HL-60/S4 treated with retinoic acid at 250 ng/mL for 4 days and 3 days (cell line): ENCODE results near the gene MBOAT7.

Source experiments
- in situ Hi-C: fragments of 300-500 bp; cut with MboI; formaldehyde crosslinking; loops from 2 replicates; pipeline ENCODE4 v1.7.0; 2022; ENCODE audit warnings: low sequenced_read_pairs

Gene MBOAT7

DNA sequence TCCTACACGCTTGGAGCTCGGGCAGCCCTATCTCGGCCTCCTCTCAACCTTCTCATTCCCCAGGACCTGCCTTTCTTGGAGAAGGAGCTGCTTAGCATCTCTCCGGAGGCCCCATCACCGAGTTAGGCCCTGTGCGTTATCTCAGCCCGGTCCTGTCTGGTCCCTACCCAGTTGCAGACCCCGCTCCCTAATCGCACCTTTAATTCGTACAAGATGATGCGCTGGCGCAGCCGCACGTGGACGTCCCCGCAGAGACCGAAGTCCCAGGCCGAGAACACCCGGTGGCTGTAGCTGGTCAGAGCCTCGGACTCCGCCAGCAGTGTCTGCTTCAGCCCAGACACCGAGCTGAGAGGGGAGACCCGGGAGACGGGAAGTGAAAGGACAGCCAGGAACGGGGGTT is 24.2 kb downstream of the MBOAT7 start:
- in situ Hi-C loops, result no loop called here

DNA sequence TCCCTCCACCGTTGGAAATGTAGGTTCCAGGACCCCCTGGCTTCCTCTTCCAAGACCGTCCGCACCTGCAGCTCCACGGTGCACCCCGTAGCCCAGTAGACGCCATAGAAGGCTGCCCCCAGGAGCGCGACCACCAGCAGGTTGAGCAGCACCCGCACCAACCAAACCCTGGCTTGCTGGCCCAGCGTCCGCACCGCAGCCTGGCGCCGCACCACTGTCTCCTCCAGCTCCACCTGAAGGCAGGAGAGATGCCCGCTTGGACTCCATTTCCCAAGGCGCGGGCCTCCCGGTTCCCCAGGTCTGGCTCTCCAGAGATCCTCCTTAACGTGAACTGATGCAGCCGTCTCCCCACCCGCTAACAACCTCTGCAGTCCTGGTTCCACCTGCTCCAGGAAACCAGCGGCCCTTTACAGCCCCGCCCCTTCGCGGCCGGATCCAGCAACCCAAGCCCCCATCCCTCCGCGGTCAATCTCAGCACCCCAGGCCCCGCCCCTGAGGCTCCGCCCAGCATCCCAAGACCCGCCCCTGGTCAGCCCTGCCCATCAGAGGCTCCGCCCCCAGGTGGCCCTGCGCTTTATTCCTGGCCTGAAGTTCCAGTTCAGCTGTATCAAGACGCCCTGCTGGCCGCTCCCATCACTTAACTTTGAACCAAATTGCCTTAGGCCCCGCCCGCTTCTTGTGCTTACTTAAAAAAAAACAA is 24.9 kb downstream of the MBOAT7 start:
- in situ Hi-C loops, result no loop called here

DNA sequence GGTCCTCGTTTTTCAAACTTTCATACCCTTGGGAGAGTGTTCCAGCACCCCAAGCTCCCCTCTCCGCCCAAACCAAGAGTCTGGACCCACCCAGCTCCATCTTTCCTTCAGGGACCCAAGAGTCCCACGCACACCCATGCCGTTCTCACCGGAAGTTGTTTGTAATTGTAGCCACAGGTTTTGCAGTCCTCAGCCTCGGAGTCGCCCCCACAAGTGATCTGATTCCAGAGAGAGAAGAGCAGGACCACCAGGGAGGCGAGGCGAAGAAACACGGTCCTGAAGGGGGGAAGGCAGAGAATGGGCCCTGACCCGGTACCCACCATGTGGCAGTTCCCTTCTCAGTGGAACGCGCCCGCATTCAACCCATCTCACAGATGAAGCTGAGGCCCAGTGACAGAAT is 26.5 kb downstream of the MBOAT7 start:
- in situ Hi-C loops, result no loop called here

DNA sequence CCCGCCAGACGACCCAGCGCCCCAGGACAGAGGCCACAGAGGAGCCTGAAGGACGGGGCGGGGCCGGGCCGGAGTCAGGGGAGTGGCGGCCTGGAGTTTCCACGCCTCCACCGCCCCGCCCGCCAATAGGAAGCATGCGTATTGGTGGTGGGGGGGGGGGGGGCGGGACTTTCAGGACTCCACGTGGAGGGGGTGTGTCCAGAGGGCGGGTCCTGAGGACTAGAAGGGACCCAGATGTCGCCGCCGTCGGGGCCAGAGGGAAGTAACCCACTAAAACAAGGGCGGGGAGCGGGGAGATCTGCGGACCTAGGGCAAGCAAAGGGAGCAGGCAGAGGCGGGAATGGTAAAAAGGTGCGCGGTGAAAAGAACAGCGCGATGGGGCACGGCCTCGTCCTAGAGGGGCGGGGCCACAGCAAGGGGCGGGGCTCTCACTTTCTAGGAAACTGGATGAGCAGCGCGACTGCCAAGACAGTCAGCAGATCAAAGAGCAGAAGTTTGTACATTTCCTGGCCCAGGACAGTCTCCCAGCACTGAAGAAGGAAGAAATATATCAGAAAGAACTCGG is 27.1 kb downstream of the MBOAT7 start:
- in situ Hi-C loops, result no loop called here

DNA sequence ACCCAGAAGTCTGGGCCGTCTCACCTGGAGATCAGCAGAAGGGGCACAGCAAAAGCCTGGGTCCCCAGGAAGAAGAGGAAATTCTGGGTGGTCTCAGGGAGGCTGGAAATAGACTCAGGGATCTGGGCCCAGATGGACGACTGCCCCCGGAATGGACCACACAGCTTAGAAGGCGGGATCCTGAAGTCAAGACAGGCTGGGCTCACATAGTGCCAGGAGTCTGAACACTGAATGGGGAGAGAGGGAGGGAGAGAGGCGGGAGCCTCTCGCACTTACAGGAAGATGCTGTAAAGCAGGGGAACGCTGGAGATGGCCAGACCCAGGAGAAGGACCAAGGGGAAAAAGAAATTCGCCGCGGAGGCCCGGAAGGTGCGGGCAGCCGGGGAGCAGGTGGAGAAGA is 28.5 kb downstream of the MBOAT7 start:
- in situ Hi-C loops, result no loop called here

DNA sequence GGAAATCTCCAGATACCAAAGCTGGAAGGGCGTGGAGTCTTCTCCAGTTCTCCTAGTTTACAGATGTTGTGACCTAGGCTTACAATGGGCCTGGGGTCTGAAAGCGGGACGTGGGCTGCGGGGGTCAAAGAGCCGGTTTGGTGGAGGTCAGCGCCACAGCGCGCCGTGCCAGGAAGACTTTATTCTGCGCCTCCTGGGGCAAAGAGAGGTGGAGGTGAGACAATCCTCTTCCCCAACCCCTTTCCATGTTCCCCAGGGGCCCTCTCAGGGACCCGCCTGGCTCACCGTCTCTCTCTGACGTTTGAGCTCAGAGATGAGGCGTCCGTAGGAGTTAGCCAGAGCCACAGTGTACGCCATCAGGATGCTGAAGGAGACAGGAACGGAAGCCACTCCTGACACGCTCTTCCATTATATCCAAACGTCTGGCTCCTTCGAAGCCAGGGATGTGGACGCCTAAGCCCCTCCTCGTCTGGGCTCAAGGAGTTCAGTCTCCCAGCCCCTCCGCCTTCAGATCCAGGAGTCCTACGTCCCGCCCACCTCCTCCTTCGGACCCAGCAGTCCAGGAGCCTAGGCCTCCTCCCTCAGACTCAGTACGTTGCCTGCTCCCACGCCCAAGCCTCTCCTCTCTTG is 29.1 kb downstream of the MBOAT7 start:
- in situ Hi-C loops, result no loop called here

DNA sequence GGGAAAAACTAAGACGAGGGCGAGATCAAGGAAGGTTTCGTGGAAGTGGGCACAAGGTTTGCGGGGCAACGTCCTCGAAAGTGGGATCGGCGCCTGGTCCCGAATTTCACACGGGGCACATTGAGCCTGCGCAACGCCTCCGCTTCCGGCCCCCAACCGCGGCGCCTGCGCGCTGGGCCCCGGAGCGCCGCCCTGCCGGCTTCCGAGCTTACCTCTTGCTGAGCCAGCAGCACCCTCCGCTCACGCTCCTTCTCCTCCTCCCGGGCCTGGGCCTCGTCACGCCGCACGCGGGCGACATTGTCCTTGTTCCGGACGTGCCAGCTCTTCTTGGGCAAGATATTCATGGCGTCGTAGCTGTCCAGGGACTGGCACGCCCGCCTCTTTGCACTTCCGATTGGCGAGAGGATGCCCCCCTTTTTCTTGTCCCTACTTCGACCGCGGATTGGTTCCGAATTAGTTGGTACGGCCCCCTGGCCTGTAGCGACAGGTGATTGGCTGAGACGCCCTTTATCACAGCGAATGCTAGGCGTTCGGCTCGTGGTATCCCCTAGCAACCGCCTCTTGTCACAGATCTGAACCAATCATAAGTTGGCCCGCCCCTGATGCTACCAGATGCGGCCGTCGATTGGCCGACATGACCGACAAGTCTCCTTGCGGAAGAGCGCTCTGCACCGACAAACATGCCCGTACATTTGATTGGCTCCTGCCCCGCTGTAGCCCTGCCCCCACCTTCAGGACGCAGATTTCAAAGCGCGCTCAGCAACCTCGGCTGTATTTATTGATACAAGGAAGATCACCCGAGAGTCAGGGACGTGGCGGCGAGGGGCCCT is 29.8 kb downstream of the MBOAT7 start, which contains the start of gene LENG1:
Gene LENG1 (minus strand): TSS at position 370 of the 830 bp plus-strand sequence. CDS start 26 bp downstream, at position 344.
- in situ Hi-C loops, result no loop called here

DNA sequence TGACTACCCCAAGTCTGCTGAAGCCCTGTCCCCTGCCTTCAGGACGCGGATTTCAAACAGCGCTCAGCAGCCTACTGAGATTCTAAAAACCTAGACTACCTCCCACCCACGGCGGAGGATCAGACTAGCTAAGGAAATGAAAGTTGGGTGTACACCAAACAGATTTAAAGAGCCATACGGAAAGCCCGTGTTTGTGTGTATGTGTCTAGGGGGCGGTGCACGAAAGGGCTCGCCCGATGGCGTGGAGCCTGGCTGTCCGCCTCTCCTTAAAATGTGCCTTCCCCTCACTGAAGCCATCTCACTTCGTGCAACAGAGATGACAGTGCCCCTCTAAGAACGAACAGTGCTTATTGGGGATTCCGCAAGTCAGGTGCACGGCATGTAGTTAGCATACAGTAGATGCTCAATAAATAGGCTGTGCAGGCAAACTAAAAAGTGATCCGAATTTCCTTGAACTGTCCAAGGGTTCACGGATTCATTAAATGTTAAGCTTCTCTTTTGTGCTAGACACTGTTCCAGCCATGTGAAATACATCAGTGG is 30.5 kb downstream of the MBOAT7 start:
- in situ Hi-C loops, result no loop called here

DNA sequence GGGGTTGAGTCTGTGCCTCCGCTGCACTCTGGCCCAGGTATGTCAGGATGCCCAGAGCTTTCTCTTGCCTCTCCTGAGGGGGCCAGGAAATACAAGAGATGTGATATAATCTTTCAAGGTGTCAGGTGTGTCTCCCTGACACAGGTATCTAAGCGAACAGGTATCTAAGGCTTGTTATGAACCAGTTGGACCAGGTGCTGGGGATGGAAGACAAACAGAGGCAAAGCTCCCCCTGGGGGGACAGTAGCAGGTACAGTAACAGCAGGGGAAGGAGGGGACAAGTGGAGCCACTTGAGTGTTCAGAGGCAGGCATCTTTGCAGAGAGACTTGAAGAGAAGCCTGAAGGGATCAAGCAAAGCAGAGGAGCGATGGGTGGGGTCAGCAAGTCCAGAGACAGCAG is 32.4 kb downstream of the MBOAT7 start:
- in situ Hi-C loops, result no loop called here

DNA sequence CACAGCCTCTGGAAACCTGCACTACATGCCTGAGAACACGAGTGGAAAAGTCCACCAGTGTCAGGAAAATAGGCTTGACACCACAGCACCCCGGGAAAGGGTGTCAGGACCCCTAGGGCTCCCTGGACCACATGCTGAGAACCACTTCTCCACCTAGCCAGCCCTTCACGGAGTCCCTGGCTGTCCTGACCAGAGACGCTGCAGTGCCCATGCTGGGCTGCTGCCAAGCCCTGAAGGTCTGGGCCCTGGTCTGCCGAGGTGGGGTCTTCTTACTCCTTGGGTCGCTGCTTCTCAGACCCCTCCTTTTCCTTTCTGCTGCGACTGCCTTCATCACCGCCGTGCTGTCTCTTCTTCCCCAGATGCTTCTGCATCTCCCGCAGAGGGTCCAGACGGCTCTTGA is 32.9 kb downstream of the MBOAT7 start:
- in situ Hi-C loops, result no loop called here

DNA sequence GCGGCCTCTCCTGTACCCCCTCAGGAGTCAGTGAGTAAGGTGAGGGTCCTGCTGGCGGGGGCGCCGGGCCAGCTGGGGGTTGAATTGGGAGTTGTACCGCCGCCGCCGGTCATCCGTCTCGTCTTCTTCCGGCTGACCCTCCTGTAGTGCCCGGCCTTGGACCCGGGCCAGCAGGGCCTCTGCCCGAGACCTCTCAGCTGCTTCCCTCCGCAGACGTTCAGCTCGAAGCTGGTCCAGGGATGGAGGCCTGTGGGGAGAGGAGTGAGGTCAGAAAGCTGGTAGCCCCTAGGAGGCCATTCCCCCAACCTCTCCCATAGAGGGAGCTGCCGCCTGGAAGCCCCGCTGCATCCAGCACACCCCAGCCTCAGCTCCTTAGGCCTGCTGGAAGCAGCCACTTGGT is 33.7 kb downstream of the MBOAT7 start:
- in situ Hi-C loops, result no loop called here

DNA sequence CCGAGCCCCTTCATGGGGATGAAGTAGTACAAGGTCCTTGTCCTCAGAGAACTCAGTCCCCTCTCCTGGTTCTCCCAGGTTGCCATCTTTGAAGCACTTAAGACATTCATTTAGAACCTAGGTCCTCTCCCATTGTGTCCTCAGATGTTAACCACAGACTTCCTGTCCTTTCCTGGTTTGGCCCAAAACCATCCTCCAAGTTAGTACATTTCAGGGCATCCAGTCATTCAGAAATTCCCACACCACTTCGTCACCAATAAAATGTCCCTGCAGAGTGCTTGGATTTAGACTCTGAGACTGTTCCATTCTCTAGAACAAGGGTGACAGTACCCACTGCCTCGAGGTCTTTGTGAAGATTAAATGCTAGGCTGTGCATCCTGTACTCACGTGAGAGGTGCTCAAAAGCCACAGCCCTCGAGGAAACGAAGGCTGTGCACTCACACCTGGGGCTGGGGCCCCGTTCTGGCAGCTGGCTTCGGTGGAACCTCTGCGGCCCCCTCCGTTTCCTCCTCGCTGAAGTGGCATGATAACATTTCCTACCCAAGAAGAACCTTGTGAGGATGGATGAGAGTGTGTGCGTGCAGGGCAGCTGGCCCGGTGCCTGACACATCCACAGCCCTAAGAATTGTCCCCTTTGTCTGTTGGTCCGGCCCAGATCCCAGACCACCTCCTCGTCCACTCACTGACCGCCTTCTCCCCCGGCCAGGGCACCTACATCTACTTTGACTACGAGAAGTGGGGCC is 34.6 kb downstream of the MBOAT7 start:
- in situ Hi-C loops, result no loop called here

DNA sequence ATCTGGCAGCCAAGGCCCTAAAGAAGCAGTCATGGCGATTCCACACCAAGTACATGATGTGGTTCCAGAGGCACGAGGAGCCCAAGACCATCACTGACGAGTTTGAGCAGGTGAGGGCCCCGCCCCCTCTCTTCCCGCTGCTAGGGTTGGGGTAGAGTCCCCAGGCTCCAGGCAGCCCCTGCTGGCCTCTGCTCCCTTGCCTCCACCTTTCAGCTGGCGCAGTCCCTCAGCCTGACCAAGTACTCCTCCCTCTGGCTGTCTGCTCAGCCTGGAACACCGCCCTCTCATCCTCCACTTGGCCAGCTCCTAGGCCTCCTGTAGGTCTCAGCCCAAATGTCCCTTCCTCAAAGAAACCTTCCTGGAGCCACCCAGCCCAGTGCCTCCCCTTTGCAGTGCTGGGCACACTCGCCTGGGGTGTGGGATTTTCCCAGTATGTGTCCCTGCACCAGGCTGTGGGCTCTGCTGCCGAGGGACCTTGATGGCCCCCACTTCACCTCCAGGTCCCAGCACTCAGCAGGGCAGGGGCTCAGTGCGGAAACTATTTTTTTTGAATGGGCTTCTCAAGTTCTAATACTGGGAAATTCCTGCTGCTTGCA is 35.6 kb downstream of the MBOAT7 start:
- in situ Hi-C loops, result no loop called here

DNA sequence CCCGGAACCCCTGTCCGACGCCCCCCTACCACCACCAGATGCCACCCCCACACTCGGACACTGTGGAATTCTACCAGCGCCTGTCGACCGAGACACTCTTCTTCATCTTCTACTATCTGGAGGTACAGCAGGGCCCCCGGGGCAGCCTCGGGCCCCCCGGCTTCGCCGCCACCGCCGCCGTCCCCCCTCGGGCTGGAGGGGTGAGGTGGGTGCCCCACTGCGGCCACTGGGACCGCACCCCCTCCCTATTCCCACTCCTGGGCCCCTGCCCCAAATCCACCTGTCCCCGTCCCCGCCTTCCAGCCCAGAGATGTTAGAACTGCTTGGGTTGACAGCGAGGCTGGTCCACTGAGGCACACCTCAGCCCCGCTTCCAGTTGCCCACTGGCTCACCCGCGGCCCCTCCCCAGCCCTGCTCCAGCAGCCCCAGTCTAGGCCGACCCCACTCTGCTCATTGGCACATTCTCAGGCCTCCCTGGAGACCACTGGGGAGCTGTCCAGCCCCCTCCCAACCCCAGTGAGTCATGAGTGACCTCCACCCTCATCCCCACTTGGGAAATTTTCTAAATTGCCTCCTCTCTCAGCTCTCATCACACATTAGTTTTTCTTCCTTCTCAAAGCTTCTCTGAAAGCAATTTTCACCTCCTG is 36.4 kb downstream of the MBOAT7 start:
- in situ Hi-C loops, result no loop called here

DNA sequence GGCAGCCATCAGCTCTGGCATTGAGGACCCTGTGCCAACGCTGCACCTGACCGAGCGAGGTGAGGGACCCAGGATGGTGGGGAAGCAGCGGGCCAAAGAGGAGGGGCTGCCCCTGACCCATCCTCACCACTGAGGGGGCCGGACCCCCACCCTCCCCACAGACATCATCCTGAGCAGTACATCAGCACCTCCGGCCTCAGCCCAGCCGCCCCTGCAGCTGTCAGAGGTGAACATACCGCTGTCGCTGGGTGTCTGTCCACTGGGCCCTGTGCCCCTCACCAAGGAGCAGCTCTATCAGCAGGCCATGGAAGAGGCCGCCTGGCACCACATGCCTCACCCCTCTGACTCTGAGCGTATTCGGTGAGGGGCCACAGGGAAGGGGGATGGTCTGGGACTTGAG is 37.1 kb downstream of the MBOAT7 start:
- in situ Hi-C loops, result no loop called here

DNA sequence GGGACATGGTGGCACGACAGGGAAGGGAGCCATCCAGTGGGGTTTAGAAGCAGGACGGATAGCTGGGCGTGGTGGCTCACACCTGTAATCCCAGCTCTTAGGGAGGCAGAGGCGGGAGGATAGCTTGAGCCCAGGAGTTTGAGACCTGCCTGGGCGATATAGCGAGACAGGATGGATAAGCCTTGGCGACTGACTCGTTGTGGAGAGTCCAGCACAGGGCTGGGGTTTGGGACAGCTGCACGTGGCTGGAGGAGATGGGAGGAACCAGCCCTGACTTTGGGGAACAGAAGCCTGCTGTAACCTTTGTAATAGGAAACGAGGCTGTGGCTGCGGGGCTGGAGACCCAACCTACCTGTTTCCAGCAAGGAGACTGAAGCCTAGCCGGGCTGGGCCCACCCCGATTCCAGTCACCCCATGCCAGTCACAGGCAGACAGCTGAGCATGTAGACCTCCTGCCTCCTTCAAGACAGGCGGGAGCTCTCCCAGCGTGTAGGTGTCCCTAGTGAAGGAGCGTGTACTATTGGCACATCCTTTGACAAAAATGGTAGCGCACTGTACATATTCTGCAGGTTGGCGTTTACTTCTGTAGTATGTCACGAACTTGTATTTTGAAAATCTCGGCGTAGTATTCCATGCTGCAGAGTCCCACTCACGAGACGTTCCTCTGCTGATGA is 37.9 kb downstream of the MBOAT7 start:
- in situ Hi-C loops, result no loop called here

DNA sequence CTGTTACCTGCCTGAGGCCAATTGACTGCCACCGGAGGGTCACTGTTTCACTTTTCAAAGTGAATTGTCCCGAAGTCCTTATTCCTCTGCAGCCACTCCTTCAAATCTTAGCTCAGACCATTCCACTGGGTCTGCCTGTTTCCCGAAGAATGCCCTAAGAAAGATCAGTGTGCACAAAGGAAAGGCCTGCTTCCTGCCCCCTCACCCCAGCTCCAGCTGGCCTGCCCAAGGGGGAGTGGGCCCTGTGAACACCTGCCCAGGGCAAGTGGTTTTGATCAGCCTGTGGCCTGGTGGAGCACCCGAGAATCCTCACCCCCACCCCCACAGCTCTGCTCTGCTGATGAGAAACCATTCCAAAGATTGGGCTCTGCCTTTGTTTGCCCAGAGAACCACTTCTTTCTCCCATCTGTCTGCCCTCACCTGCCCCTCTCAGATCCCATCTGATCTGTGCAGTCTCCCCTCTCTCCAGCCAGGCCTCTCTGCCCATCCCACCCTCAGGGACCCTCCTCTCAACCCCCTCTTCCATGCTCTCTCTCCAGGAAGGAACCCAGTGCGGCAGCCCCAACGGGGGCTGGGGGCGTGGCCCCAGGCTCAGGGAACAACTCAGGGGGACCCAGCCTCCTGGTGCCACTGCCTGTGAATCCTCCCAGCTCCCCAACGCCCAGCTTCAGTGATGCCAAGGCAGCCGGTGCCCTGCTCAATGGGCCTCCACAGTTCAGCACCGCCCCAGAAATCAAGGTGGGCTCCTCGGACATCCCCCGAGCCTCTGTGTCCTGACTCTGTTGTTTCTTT is 40.2 kb downstream of the MBOAT7 start:
- in situ Hi-C loops, result no loop called here

DNA sequence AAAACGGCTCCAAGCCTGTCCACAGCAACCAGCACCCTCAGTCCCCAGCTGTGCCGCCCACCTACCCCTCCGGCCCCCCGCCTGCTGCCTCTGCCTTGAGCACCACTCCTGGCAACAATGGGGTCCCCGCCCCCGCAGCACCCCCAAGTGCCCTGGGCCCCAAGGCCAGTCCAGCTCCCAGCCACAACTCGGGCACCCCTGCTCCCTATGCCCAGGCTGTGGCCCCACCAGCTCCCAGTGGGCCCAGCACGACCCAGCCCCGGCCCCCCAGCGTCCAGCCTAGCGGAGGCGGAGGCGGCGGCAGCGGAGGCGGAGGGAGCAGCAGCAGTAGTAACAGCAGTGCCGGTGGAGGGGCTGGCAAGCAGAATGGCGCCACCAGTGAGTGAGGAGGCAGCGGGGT is 41.2 kb downstream of the MBOAT7 start:
- in situ Hi-C loops, result no loop called here
